ENCODE results near the gene TOR2A.
"Not testable (repeated sequence)": the region's sequence is repeated elsewhere in the genome, so short reads cannot be mapped to it uniquely, and the experiment has no call there.

TOR2A gene
- total RNA-seq, result 15.6 reads per million, percentile 41 among the genes with 10 or more reads in this experiment

DNA sequence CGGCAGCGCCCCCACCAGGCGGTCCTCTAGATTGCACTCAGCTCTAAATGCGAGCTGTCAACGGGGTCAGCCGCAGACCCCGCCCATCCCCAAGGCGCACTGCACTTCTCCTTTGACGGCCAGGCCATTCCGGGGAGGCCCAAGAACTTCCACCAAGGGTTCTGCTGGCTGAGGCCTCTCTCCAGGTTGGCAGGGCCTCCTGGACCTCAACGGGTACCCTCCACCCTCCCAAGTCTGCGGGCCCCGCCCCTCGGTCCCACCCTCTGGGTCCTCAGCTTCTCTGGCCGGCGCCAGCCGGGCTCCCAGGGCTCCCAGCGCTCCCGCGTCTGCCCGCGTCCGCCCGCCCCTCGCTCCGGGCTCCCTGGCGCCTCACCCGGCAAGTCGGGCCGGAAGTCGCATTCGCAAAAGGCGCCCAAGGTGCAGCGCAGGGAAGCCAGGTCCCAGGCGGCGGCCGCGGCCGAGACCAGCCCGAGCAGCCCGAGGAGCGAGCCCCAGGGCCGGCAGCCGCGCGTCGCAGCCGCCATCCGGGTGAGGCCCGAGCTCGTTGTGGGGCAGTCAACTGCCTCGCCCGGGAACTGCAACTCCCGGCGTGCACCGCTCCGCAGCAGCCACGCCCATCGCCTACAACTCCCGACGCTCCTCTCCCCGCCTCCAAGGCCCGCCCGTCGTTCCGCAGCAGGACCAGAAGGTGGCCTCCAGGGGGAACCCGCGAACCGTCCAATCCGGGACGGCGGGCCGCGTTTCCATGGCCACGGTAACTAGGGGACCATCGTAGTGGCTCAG, at the start of gene TOR2A:
Gene TOR2A (minus strand): TSS at position 548 of the 783 bp plus-strand sequence. CDS start 24 bp downstream, at position 524.
- DNase-seq, result peak; percentile 99

GRCh38 chr9:127783111-127784008, 48.3 kb upstream of the TOR2A start:
- DNase-seq, result peak; percentile 56

DNA sequence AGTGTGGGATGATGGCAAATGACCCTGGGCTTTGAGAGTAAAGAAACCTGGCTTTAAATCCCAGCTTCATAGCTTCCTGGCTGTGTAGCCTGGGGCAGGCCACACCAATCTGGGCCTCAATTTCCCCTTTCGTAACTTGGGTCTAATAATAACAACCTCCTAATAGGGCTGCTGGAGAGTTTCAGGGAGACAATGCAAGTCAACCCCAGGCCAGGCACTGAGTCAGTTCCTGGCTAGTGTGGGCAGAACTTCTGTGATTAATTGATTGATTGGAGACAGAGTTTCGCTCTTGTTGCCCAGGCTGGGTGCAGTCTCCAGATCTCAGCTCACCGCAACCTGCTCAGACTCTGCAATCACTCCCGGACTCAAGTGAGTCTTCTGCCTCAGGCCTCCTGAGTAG, 46.7 kb upstream of the TOR2A start:
- DNase-seq, result no peak

GRCh38 chr9:127780909-127781308, 45.8 kb upstream of the TOR2A start:
- not testable (repeated sequence) for DNase-seq

- no peak for DNase-seq
Measured at GRCh38 chr9:127780126-127780885, 45.2 kb upstream of the TOR2A start.

DNA sequence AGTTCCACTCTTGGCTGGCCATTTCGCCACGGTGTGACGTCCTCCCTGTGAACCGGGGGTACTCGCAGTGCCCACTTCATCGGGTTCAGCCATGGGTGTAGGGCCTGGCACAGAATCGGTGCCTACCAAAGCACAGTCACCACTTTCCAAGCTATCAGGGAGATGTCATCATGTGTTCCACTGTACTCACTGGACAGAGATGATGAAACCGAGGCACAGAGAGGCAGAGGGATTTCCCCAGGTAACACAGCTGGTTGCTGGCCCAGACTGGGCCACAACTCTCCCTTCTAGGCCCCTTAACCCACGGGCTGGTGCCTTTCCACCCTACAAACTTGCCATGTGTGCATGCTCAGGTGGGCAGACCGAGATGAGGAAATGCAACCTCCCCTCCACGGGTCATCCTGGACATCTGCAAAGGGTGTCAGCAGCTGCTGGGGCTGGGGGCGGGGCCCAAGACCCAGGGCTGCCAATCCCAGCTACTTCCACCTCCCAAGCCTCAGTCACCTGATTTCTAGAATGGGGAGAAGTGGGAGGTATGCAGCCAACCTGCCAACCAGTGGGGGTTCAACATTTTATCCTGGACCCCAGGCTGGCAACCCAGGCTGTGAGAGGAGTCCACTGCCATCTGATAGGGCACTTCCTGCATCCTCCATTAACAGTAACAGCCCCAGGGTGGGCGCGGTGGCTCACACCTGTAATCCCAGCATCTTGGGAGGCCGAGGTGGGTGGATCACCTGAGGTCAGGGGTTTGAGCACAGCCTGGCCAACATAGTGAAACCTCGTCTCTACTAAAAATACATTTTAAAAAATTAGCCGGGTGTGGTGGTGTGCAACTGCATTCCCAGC, 44.3 kb upstream of the TOR2A start:
- peak; percentile 36 for DNase-seq

- DNase-seq, result no peak
Measured at GRCh38 chr9:127778280-127779135, 43.4 kb upstream of the TOR2A start, which contains the start of gene SH2D3C. Gene SH2D3C, minus strand, starts transcription at chr9:127778666. Its CDS starts 39 bp downstream, at chr9:127778627.

- no peak for DNase-seq
Measured at GRCh38 chr9:127777368-127777980, 42.4 kb upstream of the TOR2A start.

GRCh38 chr9:127776924-127777289, 41.8 kb upstream of the TOR2A start:
- DNase-seq, result no peak

GRCh38 chr9:127776195-127776923, 41.3 kb upstream of the TOR2A start:
- peak; percentile 64 for DNase-seq

DNA sequence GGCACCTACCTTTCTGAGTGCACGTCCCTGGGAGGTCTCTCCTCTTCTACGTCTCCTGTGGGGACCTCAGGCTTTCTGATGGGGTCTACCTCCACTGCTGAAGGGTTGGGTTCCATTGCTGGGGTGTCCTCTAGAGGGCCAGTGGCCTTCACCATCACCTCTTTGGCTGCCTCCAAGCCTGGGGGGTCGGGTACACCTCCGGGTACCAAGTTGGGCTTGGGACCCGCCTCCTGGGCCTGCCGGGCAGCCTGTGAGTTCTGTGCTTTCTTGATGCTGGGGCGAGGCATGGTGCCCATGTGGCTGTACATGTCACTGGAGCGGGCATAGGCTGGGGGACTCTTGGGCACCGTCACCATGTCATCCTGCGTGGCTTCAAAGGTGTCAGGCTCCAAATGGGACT, 38.9 kb upstream of the TOR2A start:
- no peak for DNase-seq

- DNase-seq, result no peak
Measured at GRCh38 chr9:127773272-127773671, 38.2 kb upstream of the TOR2A start.

DNA sequence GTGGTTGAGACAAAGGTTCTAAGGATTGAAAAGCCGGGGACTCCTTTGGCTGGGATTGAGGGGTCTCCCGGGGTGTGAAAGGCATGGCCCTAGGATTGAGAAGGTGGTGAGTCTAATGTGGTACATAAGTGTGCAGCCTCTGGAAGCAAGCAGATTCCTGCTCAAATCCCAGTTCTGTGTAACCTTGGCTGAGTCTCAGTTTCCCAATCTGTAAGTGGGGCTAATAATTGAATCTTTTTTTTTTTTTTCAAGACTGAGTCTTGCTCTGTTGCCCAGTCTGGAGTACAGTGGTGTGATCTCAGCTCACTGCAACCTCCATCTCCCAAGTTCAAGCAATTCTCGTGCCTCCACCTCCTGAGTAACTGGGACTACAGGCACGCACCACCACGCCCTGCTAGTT, 37.5 kb upstream of the TOR2A start:
- no peak for DNase-seq

- no peak for DNase-seq
Measured at GRCh38 chr9:127771570-127772189, 36.6 kb upstream of the TOR2A start.

GRCh38 chr9:127770905-127771569, 35.9 kb upstream of the TOR2A start:
- DNase-seq, result peak; percentile 84

GRCh38 chr9:127770583-127770904, 35.5 kb upstream of the TOR2A start:
- no peak for DNase-seq

DNA sequence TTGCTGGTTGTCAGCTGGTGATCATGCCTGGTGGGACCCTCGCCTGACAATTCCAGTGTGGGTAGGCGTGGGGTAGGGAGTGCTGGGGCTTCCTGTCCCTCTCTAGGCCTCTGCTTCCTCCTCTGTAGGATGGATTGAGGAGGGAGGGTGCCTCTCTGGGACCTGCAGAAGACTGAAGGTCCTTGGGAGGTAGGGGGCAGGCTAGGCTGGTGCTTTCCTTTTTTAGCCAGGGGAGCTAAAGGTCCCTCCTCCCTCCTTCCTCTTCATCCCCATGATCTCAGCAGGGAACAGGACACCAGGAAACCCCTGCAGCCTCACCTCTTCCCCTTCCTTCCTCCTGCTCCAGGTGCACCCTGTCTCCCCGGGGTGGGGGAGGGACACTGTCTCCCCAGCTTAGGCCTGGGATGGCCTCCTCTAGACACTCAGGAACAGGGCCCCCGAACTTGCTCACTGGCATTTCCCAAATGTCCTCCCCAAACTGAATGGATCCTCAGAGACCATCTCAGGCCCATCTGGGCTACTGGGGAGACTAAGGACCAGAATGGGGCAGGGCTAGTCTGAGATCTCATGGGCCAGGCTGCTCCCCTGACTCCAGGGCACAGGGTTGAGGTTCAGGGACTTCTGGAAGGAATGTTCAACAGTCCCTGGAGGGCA, 35.0 kb upstream of the TOR2A start:
- DNase-seq, result no peak

- no peak for DNase-seq
Measured at GRCh38 chr9:127769101-127769500, 34.0 kb upstream of the TOR2A start.

All from effector CD4-positive, alpha-beta T cell (primary cell).